IMR-90 (cell line): Measurements from ENCODE around the gene RGS4. TPM values are rescaled to one million over a fixed set of nuclear protein-coding genes. Genes with fewer than 3 reads are reported as not detected.

Experiments used
- ATAC-seq: fragments of 200-7000 bp; cut with Tn5 transposase; 2 replicates; pipeline ENCODE4 v1.9.1; 2020; ENCODE audit warnings: low read depth, mild to moderate bottlenecking, moderate library complexity
- BruUV-seq: library from RNA; stranded (reverse); fragments of 400-500 nt; replicated peaks from 2 replicates; lab custom pipeline; 2021; lab: Mats Ljungman, UMichigan
- CTCF ChIA-PET: fragments of 300-600 bp; formaldehyde crosslinking; extraction: SDS; loops from one replicate; lab custom pipeline; 2021; ENCODE audit warnings: antibody characterized with exemption; lab: Yijun Ruan, JAX
- POLR2A ChIA-PET: fragments of 300-600 bp; sonication (Branson Sonifier 250); formaldehyde crosslinking; loops from one replicate; lab custom pipeline; 2022; ENCODE audit warnings: antibody characterized with exemption; ENCODE audit not compliant: unreplicated experiment; lab: Charles Lee
- DNase-seq: peaks from one replicate; pipeline ENCODE4 v3.0.0; 2013
- H2AFZ ChIP-seq: replicated peaks from 2 replicates; pipeline ENCODE3; 2013; ENCODE audit warnings: low read length, mild to moderate bottlenecking; ENCODE audit not compliant: poor library complexity
- H2AK5ac ChIP-seq: 2 replicates; pipeline ENCODE4 v1.6.1; 2013; ENCODE audit warnings: low read depth, low read length, inconsistent platforms
- H2AK9ac ChIP-seq: replicated peaks from 2 replicates; pipeline ENCODE3; 2013; ENCODE audit warnings: mild to moderate bottlenecking, low read depth, low read length, moderate library complexity; ENCODE audit not compliant: poor library complexity
- H2BK120ac ChIP-seq: 2 replicates; pipeline ENCODE4 v1.6.1; 2013; ENCODE audit warnings: low read depth, low read length, inconsistent platforms
- H2BK15ac ChIP-seq: 3 replicates; pipeline ENCODE4 v1.6.1; 2013; ENCODE audit warnings: low read depth, low read length, inconsistent platforms
- H2BK20ac ChIP-seq: 2 replicates; pipeline ENCODE4 v1.6.1; 2013; ENCODE audit warnings: low read depth, mild to moderate bottlenecking, inconsistent platforms, low read length, moderate library complexity
- H2BK5ac ChIP-seq: 2 replicates; pipeline ENCODE4 v1.6.1; 2013; ENCODE audit warnings: mild to moderate bottlenecking, low read depth, low read length, inconsistent platforms; ENCODE audit not compliant: poor library complexity, severe bottlenecking
- H3K14ac ChIP-seq: replicated peaks from 2 replicates; pipeline ENCODE4 v1.6.1; 2013; ENCODE audit warnings: low read depth, low read length, inconsistent platforms
- H3K18ac ChIP-seq: 2 replicates; pipeline ENCODE4 v1.6.1; 2013; ENCODE audit warnings: low read depth, low read length, control low read depth
- H3K23ac ChIP-seq: 2 replicates; pipeline ENCODE4 v1.6.1; 2013; ENCODE audit warnings: low read depth, low read length, inconsistent platforms
- H3K27ac ChIP-seq: 2 replicates; pipeline ENCODE4 v1.5.1; 2013; ENCODE audit warnings: mild to moderate bottlenecking, control low read depth, low read length; ENCODE audit not compliant: insufficient read depth
- H3K27me3 ChIP-seq: 2 replicates; pipeline ENCODE4 v1.6.1; 2013; ENCODE audit warnings: low read length; ENCODE audit not compliant: control insufficient read depth, insufficient read depth
- H3K36me3 ChIP-seq: 2 replicates; pipeline ENCODE4 v1.6.1; 2013; ENCODE audit warnings: low read length, mixed read lengths; ENCODE audit not compliant: control insufficient read depth, insufficient read depth
- H3K4ac ChIP-seq: 2 replicates; pipeline ENCODE4 v1.6.1; 2013; ENCODE audit warnings: low read depth, low read length, inconsistent platforms
- H3K4me1 ChIP-seq: 2 replicates; pipeline ENCODE4 v1.6.1; 2013; ENCODE audit warnings: low read length, mixed read lengths; ENCODE audit not compliant: control insufficient read depth, insufficient read depth
- H3K4me2 ChIP-seq: 2 replicates; pipeline ENCODE4 v1.6.1; 2013; ENCODE audit warnings: low read depth, mild to moderate bottlenecking, control low read depth, low read length, moderate library complexity
- H3K4me3 ChIP-seq: 2 replicates; pipeline ENCODE4 v1.5.1; 2013; ENCODE audit warnings: low read depth, mild to moderate bottlenecking, control low read depth, low read length, moderate library complexity; ENCODE audit not compliant: insufficient read depth
- H3K56ac ChIP-seq: 2 replicates; pipeline ENCODE4 v1.6.1; 2013; ENCODE audit warnings: low read length, inconsistent platforms; ENCODE audit not compliant: insufficient read depth; ENCODE audit errors: extremely low read depth
- H3K79me1 ChIP-seq, 2 experiments: 2 replicates each; pipeline ENCODE4 v1.6.1; 2013; ENCODE audit warnings: low read length in 2 of 2, inconsistent platforms in 1 of 2, low read depth in 1 of 2
- H3K9ac ChIP-seq: 2 replicates; pipeline ENCODE4 v1.6.1; 2013; ENCODE audit warnings: low read depth, low read length, control low read depth
- H3K9me1 ChIP-seq: 2 replicates; pipeline ENCODE4 v1.6.1; 2013; ENCODE audit warnings: low read length, inconsistent platforms; ENCODE audit not compliant: insufficient read depth
- H3K9me3 ChIP-seq: 2 replicates; pipeline ENCODE4 v1.6.1; 2013; ENCODE audit warnings: low read length; ENCODE audit not compliant: control insufficient read depth, insufficient read depth
- H4K20me1 ChIP-seq: 2 replicates; pipeline ENCODE4 v1.6.1; 2013; ENCODE audit warnings: low read length, inconsistent platforms; ENCODE audit not compliant: insufficient read depth
- H4K5ac ChIP-seq: 2 replicates; pipeline ENCODE4 v1.6.1; 2013; ENCODE audit warnings: mild to moderate bottlenecking, low read depth, low read length, control low read depth
- H4K8ac ChIP-seq, 2 experiments: 2 replicates each; pipeline ENCODE4 v1.6.1; 2013; ENCODE audit warnings: low read depth in 2 of 2, low read length in 2 of 2, control low read depth in 1 of 2, inconsistent platforms in 1 of 2
- H4K91ac ChIP-seq: 2 replicates; pipeline ENCODE4 v1.6.1; 2013; ENCODE audit warnings: low read depth, low read length, inconsistent platforms; ENCODE audit not compliant: insufficient read depth
- BHLHE40 ChIP-seq: fragments of 150-350 bp; IDR thresholded peaks from 2 replicates; pipeline ENCODE4 v1.6.1; 2016; ENCODE audit warnings: mild to moderate bottlenecking, low read depth, low read length
- CEBPB ChIP-seq: IDR thresholded peaks from 2 replicates; pipeline ENCODE4 v1.6.1; 2012; ENCODE audit warnings: low read depth, low read length, improper control_type of control experiment
- CHD1 ChIP-seq: IDR thresholded peaks from 2 replicates; pipeline ENCODE4 v1.6.1; 2012; ENCODE audit warnings: low read depth, low read length, improper control_type of control experiment
- FOS ChIP-seq: fragments of 150-350 bp; IDR thresholded peaks from 2 replicates; pipeline ENCODE4 v1.6.1; 2016; ENCODE audit warnings: low read depth, low read length
- MAFK ChIP-seq: IDR thresholded peaks from 2 replicates; pipeline ENCODE4 v1.6.1; 2012; ENCODE audit warnings: low read depth, low read length, improper control_type of control experiment
- MAZ ChIP-seq: IDR thresholded peaks from 2 replicates; pipeline ENCODE4 v1.6.1; 2012; ENCODE audit warnings: low read depth, mild to moderate bottlenecking, low read length, improper control_type of control experiment, moderate library complexity, borderline replicate concordance
- MXI1 ChIP-seq: IDR thresholded peaks from 2 replicates; pipeline ENCODE4 v1.6.1; 2012; ENCODE audit warnings: low read depth, mild to moderate bottlenecking, low read length, moderate library complexity, borderline replicate concordance
- RAD21 ChIP-seq: IDR thresholded peaks from 2 replicates; pipeline ENCODE4 v1.6.1; 2012; ENCODE audit warnings: low read length, improper control_type of control experiment
- RCOR1 ChIP-seq: IDR thresholded peaks from 2 replicates; pipeline ENCODE4 v1.6.1; 2012; ENCODE audit warnings: mild to moderate bottlenecking, low read length, improper control_type of control experiment; ENCODE audit not compliant: insufficient replicate concordance
- USF2 ChIP-seq: fragments of 150-350 bp; IDR thresholded peaks from 2 replicates; pipeline ENCODE4 v1.6.1; 2017; ENCODE audit warnings: mild to moderate bottlenecking, antibody characterized with exemption, low read length, low read depth
- dilution Hi-C: fragments of 300-500 bp; cut with HindIII; formaldehyde crosslinking; loops from one replicate; pipeline ENCODE4 v1.14.3; 2018; ENCODE audit warnings: low sequenced_read_pairs; ENCODE audit not compliant: unreplicated experiment
- in situ Hi-C: fragments of 300-500 bp; cut with MboI; formaldehyde crosslinking; loops from 3 replicates; pipeline ENCODE4 v1.14.3; 2019; ENCODE audit warnings: low sequenced_read_pairs, inconsistent platforms, mixed read lengths
- intact Hi-C: fragments of 100-400 bp; cut with micrococcal nuclease; formaldehyde crosslinking; loops from 2 replicates; pipeline ENCODE4 v1.10.0; 2022
- polyA plus RNA-seq, 3 experiments: library from polyadenylated mRNA; depleted of rRNA; stranded (reverse); fragments of >200 nt; gene quantifications; 2 replicates each; pipeline ENCODE4 v1.2.3, GENCODE V29; 2012; ENCODE audit warnings: low replicate concordance in 1 of 3
- total RNA-seq: library from RNA; depleted of rRNA; stranded (reverse); fragments of >200 nt; gene quantifications from 2 replicates; pipeline ENCODE4 v1.2.3, GENCODE V29; 2012

RGS4 gene
- total and polyA plus RNA-seq, 2 of the 4 experiments (the other 2 are of a cell fraction): 202 to 538 TPM

- no peak overlapping the region for H3K27ac ChIP-seq
- no peaks in the 10 kb centered on the region for H3K4me1 ChIP-seq
- H2AK5ac ChIP-seq: no peak overlapping the region
- no peak overlapping the region for H4K5ac ChIP-seq
- DNase-seq (no peak), ATAC-seq (no peak)
- no peak overlapping the region for H3K23ac ChIP-seq
- no peak overlapping the region for H3K14ac ChIP-seq
- no peak overlapping the region for H3K4me2 ChIP-seq
- intact Hi-C loops (no loop called here), in situ Hi-C loops (no loop called here), dilution Hi-C loops (loop anchor here (25.0 kb wide), 1 partner anchor 201 kb away; the partner anchor contains the start of gene CCDC190)
- H3K27me3 ChIP-seq: no peaks in the 10 kb centered on the region
- no peak overlapping the region for H3K4ac ChIP-seq
- H4K8ac ChIP-seq: no peak overlapping the region
- no peak overlapping the region for H2BK120ac ChIP-seq
- no TSS peak for BruUV-seq
- TF ChIP-seq CEBPB: no peak
- no peak for TF ChIP-seq BHLHE40
- no peak for TF ChIP-seq FOS
- no peak for TF ChIP-seq MXI1
- no peak for TF ChIP-seq USF2
- no peak for TF ChIP-seq RAD21
- no peak for TF ChIP-seq RCOR1
- no peak for TF ChIP-seq MAFK
- no peak for TF ChIP-seq CHD1
- TF ChIP-seq MAZ: no peak
- H3K9ac ChIP-seq: no peak overlapping the region
- H2AK9ac ChIP-seq: no peak overlapping the region
- H3K9me3 ChIP-seq: no peaks in the 10 kb centered on the region
- no peak overlapping the region for H4K91ac ChIP-seq
- H3K9me1 ChIP-seq: no peaks in the 10 kb centered on the region
- no peak overlapping the region for H3K4me3 ChIP-seq
- H3K56ac ChIP-seq: no peak overlapping the region
- POLR2A ChIA-PET: no interaction called here
- no peak overlapping the region for H2BK5ac ChIP-seq
- CTCF ChIA-PET: no interaction called here
- no peak overlapping the region for H2BK15ac ChIP-seq
- H4K20me1 ChIP-seq: no peaks in the 10 kb centered on the region
- H3K79me1 ChIP-seq: no peaks in the 10 kb centered on the region
- no peak overlapping the region for H3K18ac ChIP-seq
- no peak overlapping the region for H2AFZ ChIP-seq
- H2BK20ac ChIP-seq: no peak overlapping the region
- no peaks in the 10 kb centered on the region for H3K36me3 ChIP-seq
Measured at GRCh38 chr1:163063143-163063542, 6.0 kb upstream of the RGS4 start.
